Naive thymus-derived CD4-positive, alpha-beta T cell (primary cell): ENCODE measurements around the gene ZNF800. TPM values are rescaled to one million over a fixed set of nuclear protein-coding genes. Genes with fewer than 3 reads are reported as not detected.

ENCODE experiments used
- ATAC-seq: fragments of 150-1000 bp; cut with Tn5 transposase; 2 replicates; pipeline ENCODE4 v1.10.0; 2021; ENCODE audit warnings: mild to moderate bottlenecking, moderate library complexity
- CTCF ChIA-PET: fragments of 350-600 bp; sonication (Branson Sonifier 250); formaldehyde crosslinking; loops from one replicate; lab custom pipeline; 2021; ENCODE audit warnings: antibody characterized with exemption; lab: Charles Lee
- POLR2A ChIA-PET: fragments of 350-600 bp; sonication (Branson Sonifier 250); formaldehyde crosslinking; loops from one replicate; lab custom pipeline; 2021; ENCODE audit warnings: antibody characterized with exemption, inconsistent platforms; lab: Charles Lee
- DNase-seq, 9 donors: peaks; one replicate each; pipeline versions ENCODE4 v3.0.0 to v3.0.0-alpha.2; 2020 to 2022; ENCODE audit warnings: mixed read lengths in 1 of 9
- H3K27ac ChIP-seq: one replicate; pipeline ENCODE4 v1.7.0; 2013; ENCODE audit warnings: mild to moderate bottlenecking, low read depth, low read length, moderate library complexity
- H3K27me3 ChIP-seq, 2 donors: one replicate each; pipeline ENCODE4 v1.7.0; 2013; ENCODE audit warnings: low read length in 2 of 2, mild to moderate bottlenecking in 2 of 2, moderate library complexity in 2 of 2; ENCODE audit not compliant: control insufficient read depth in 2 of 2, insufficient read depth in 2 of 2
- H3K36me3 ChIP-seq, 3 experiments: 1 replicate in 2 of 3; 2 replicates in 1 of 3; pipeline ENCODE4 v1.7.0; 2013; ENCODE audit warnings: low read length in 3 of 3, mild to moderate bottlenecking in 3 of 3, moderate library complexity in 1 of 3; ENCODE audit not compliant: insufficient read depth in 3 of 3, control insufficient read depth in 2 of 3
- H3K4me1 ChIP-seq, 2 donors: one replicate each; pipeline ENCODE4 v1.7.0; 2013; ENCODE audit warnings: low read length in 2 of 2, mild to moderate bottlenecking in 2 of 2, moderate library complexity in 1 of 2; ENCODE audit not compliant: control insufficient read depth in 2 of 2, insufficient read depth in 2 of 2
- H3K4me3 ChIP-seq: 2 replicates; pipeline ENCODE4 v1.7.0; 2013; ENCODE audit warnings: mild to moderate bottlenecking, low read length
- H3K9me3 ChIP-seq, 3 experiments: 1 replicate in 2 of 3; 2 replicates in 1 of 3; pipeline ENCODE4 v1.7.0; 2013; ENCODE audit warnings: low read length in 3 of 3; ENCODE audit not compliant: control insufficient read depth in 2 of 3
- H3K27ac Mint-ChIP-seq, 9 donors: one replicate each; pipeline ENCODE4 v1.8.0; 2020 to 2022; ENCODE audit warnings: mixed read lengths in 9 of 9, mild to moderate bottlenecking in 8 of 9, moderate library complexity in 5 of 9, inconsistent platforms in 2 of 9
- H3K27me3 Mint-ChIP-seq, 5 donors: one replicate each; pipeline ENCODE4 v1.8.0; 2021 to 2022; ENCODE audit warnings: mixed read lengths in 5 of 5, mild to moderate bottlenecking in 1 of 5
- H3K36me3 Mint-ChIP-seq, 5 donors: one replicate each; pipeline ENCODE4 v1.8.0; 2020 to 2022; ENCODE audit warnings: mixed read lengths in 5 of 5, mild to moderate bottlenecking in 3 of 5, inconsistent platforms in 1 of 5
- H3K4me1 Mint-ChIP-seq, 7 donors: one replicate each; pipeline ENCODE4 v1.8.0; 2020 to 2022; ENCODE audit warnings: mixed read lengths in 7 of 7, mild to moderate bottlenecking in 3 of 7, inconsistent platforms in 1 of 7
- H3K4me3 Mint-ChIP-seq, 10 donors: one replicate each; pipeline ENCODE4 v1.8.0; 2020 to 2022; ENCODE audit warnings: mild to moderate bottlenecking in 10 of 10, mixed read lengths in 10 of 10, moderate library complexity in 6 of 10, inconsistent platforms in 2 of 10
- H3K9me3 Mint-ChIP-seq, 11 donors: one replicate each; pipeline ENCODE4 v1.8.0; 2020 to 2022; ENCODE audit warnings: mixed read lengths in 11 of 11, mild to moderate bottlenecking in 4 of 11, inconsistent platforms in 1 of 11, moderate library complexity in 1 of 11
- intact Hi-C, 2 donors: fragments of 100-400 bp; cut with micrococcal nuclease; formaldehyde crosslinking; loops; one replicate each; pipeline ENCODE4 v1.15.1; 2023
- polyA plus RNA-seq, 2 donors: library from polyadenylated mRNA; unstranded; fragments of 300-500 nt; fragmentation: Illumina TruSeq; gene quantifications; one replicate each; pipeline ENCODE4 v1.2.3, GENCODE V29; 2021
- total RNA-seq, 6 experiments: library from RNA in 5 of 6; stranded (reverse) in 5 of 6; gene quantifications; 1 replicate in 5 of 6; 2 replicates in 1 of 6; pipeline ENCODE4 v1.2.3 and lab custom pipeline; 2021 to 2026

Gene ZNF800
- total and polyA plus RNA-seq, 7 experiments from 2014 or later = 43.3 to 71.9 (median 61.4) TPM

DNA sequence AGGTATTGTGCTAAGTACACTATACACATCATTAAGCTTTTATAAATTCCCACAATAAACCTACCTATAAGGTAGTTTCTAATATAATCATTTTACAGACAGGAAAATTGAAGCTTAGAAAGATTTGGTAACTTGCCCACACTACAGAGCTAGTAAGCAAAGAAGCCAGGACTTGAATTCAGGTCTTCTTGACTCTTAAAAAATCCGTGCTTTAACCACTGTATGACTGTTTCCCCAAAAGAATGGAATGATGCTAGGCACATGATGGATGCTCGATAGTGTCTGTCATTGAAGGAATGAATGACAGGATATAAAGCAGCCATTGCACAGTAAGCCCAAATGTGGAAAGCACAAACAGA lies 26.6 kb downstream of the ZNF800 start:
- no peaks in the 10 kb centered on the region for H3K9me3 Mint-ChIP-seq
- no peaks in the 10 kb centered on the region for H3K27me3 Mint-ChIP-seq
- peaks cover 0 to 15% (median 0%) of the 10 kb centered on the region in 3 experiments for H3K36me3 ChIP-seq
- no peaks in the 10 kb centered on the region for H3K9me3 ChIP-seq
- ATAC-seq (no peak), DNase-seq (no peak)
- no peaks in the 10 kb centered on the region for H3K27me3 ChIP-seq
- no peak overlapping the region for H3K27ac ChIP-seq
- no peak overlapping the region for H3K4me3 ChIP-seq
- peaks cover 19 to 45% (median 30%) of the 10 kb centered on the region in 7 donors for H3K4me1 Mint-ChIP-seq
- ChIA-PET POLR2A (interaction anchor here (4.5 kb wide), 1 partner anchor 26 kb away, joined by 18 read pairs; the partner anchor contains the start of gene ZNF800), CTCF (interaction anchor here (1.1 to 1.8 kb wide), 3 partner anchors 17 to 82 kb away, joined by 3 to 7 read pairs (median 6); no protein-coding TSS in a partner anchor)
- peak overlapping the region in 2 of 9 donors; percentile 33 to 56 for H3K27ac Mint-ChIP-seq
- H3K36me3 Mint-ChIP-seq = peaks cover 4 to 28% (median 16%) of the 10 kb centered on the region in 5 donors
- intact Hi-C loops = no loop called here
- no peaks in the 10 kb centered on the region for H3K4me1 ChIP-seq
- no peak overlapping the region for H3K4me3 Mint-ChIP-seq

DNA sequence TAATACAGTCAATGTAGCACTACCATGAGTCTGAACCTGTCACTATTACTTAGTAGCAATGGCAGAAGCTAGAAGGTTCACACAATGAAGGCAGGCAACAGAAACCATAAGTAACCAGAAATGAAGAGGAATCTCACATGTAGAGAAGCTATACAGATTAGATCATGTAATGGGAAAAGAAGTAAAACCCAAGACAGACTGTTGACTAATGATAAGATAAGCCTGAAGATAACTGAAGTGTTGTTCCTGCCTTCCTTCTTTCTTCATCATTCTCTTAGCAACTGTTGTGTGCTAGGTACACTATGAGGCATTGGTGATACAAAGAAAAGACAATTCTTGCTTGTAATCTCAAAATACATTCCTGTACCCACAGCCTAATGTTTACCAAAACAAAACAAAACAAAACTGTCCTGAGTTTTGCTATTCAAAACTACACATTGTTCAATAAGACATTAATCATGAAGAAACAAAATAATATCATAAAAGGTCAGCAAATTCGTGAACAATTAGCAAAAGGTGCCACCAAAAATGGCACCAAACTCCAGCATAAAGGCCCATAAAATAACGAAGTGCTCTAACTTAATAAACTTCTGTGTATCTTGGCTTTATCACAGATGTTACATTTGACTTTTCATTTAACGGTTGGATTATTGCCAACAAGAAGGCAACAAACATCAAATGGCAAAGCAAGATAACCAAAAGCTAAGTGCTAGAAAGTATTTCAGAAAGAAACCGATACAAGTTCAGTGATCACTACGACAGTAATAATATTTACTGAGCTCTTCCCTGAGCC lies 27.1 kb downstream of the ZNF800 start:
- CTCF ChIA-PET = interaction anchor here (1.1 to 1.8 kb wide), 3 partner anchors 16 to 82 kb away, joined by 3 to 7 read pairs (median 6); no protein-coding TSS in a partner anchor
- Mint-ChIP-seq H3K4me3 (no peak overlapping the region), H3K27ac (no peak overlapping the region), H3K36me3 (peaks cover 4 to 28% (median 16%) of the 10 kb centered on the region in 5 donors), H3K4me1 (peaks cover 19 to 45% (median 30%) of the 10 kb centered on the region in 7 donors), H3K9me3 (no peaks in the 10 kb centered on the region), H3K27me3 (no peaks in the 10 kb centered on the region)
- H3K4me3 ChIP-seq = no peak overlapping the region
- H3K27me3 ChIP-seq = no peaks in the 10 kb centered on the region
- peaks cover 0 to 18% (median 0%) of the 10 kb centered on the region in 3 experiments for H3K36me3 ChIP-seq
- H3K27ac ChIP-seq = no peak overlapping the region
- H3K9me3 ChIP-seq = no peaks in the 10 kb centered on the region
- intact Hi-C loops = no loop called here
- DNase-seq (no peak), ATAC-seq (peak; percentile 44)
- POLR2A ChIA-PET = interaction anchor here (4.5 kb wide), 1 partner anchor 27 kb away, joined by 18 read pairs; the partner anchor contains the start of gene ZNF800
- no peaks in the 10 kb centered on the region for H3K4me1 ChIP-seq

DNA sequence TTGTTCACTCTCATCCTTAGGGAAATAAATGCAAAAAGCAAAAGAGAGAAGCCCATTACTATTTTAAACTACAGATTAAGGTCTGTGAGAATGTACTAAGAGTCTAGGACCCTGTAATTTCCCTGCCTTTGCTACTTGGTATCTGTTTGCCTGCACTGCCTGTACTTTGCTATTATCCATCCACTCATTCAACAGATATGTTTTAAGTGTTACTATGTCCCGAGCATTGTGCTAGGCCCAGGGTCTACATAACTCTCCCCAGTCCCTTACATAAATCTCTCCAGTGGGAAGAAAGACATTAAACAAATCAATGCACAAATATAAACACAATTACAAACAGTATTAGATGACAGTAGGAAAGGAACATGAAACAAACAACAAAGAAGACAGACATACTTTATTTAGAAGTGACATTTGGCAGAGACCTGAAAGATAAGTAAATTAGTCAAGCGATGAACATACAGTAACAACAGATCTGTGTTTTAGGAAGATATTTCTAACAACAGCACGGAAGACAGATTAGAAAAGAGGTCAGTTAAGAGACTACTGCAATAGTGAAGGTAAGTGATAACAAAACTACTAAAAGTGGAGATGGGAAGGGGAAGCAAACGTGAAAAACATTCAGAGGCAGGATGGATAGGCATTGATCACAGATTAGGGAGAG lies 30.0 kb downstream of the ZNF800 start:
- no peaks in the 10 kb centered on the region for H3K9me3 Mint-ChIP-seq

DNA sequence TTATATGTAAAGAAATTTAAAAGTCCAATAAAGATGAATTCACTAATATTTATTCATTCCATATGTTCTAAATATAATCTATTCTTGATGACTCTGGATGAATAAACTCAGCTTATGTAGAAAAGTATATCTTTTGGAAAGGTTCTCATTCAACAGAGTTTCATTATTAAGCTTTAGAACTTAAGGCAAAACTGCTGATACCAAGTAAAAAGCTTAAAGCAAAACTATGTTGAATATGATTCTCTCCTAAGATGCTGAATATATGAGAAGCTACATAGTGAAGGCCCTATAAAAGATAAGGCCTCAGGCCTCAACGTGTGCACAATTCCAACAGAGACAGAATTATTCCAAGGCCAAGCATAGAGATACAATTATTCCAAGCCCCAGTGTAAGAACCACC lies 30.8 kb downstream of the ZNF800 start:
- Mint-ChIP-seq H3K4me1 (peaks cover 4 to 32% (median 18%) of the 10 kb centered on the region in 7 donors), H3K36me3 (peaks cover 0 to 21% (median 5%) of the 10 kb centered on the region in 5 donors), H3K9me3 (no peaks in the 10 kb centered on the region), H3K27me3 (no peaks in the 10 kb centered on the region), H3K4me3 (no peak overlapping the region), H3K27ac (peak overlapping the region in 3 of 9 donors; percentile 6 to 46 (median 15))
- H3K27ac ChIP-seq = no peak overlapping the region
- CTCF ChIA-PET = interaction anchor here (0.6 kb wide), 1 partner anchor 75 kb away, joined by 3 read pairs; no protein-coding TSS in a partner anchor
- H3K4me1 ChIP-seq = no peaks in the 10 kb centered on the region
- intact Hi-C loops = loop anchor here in 1 of 2 donors (2.0 kb wide), 1 partner anchor 19 kb away; no protein-coding TSS in a partner anchor
- H3K27me3 ChIP-seq = no peaks in the 10 kb centered on the region
- peaks cover 0 to 19% (median 0%) of the 10 kb centered on the region in 3 experiments for H3K36me3 ChIP-seq
- ATAC-seq (no peak), DNase-seq (no peak)
- POLR2A ChIA-PET = interaction anchor here (0.5 to 0.6 kb wide), 2 partner anchors 16 to 51 kb away, joined by 3 read pairs; no protein-coding TSS in a partner anchor
- no peaks in the 10 kb centered on the region for H3K9me3 ChIP-seq
- no peak overlapping the region for H3K4me3 ChIP-seq

More for the DNA sequence above, 30.0 kb downstream of the ZNF800 start:
- ATAC-seq (no peak), DNase-seq (no peak)
- H3K36me3 Mint-ChIP-seq = peaks cover 0 to 20% (median 6%) of the 10 kb centered on the region in 5 donors
- H3K27me3 Mint-ChIP-seq = no peaks in the 10 kb centered on the region
- H3K27ac Mint-ChIP-seq = no peak overlapping the region
- Histone ChIP-seq H3K27ac (no peak overlapping the region), H3K4me1 (no peaks in the 10 kb centered on the region), H3K4me3 (no peak overlapping the region), H3K9me3 (no peaks in the 10 kb centered on the region), H3K36me3 (peaks cover 0 to 19% (median 0%) of the 10 kb centered on the region in 3 experiments), H3K27me3 (no peaks in the 10 kb centered on the region)
- peaks cover 5 to 37% (median 19%) of the 10 kb centered on the region in 7 donors for H3K4me1 Mint-ChIP-seq
- ChIA-PET CTCF (no interaction called here), POLR2A (interaction anchor here (0.6 kb wide), 1 partner anchor 50 kb away, joined by 3 read pairs; no protein-coding TSS in a partner anchor)
- H3K4me3 Mint-ChIP-seq = no peak overlapping the region
- intact Hi-C loops = loop anchor here in 1 of 2 donors (2.0 kb wide), 1 partner anchor 18 kb away; no protein-coding TSS in a partner anchor

DNA sequence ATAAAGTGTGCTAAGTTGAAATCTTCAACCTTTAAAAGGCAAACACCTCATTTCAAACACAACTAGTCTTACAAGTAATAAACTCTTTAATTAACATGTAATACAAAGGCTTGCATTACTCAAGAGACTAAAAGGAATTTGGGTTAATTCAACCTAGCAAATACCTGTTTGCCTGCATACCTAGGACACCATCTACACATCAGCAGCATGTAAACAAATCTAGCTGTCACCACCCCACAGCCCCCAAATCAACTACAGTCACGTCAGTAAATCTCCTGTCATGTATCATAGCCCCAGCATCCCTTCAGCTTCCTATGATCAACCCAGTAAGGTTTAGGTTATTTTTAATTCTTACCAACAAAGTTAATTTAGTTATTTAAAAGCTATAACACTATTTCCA lies 33.5 kb downstream of the ZNF800 start:
- H3K27me3 ChIP-seq = no peaks in the 10 kb centered on the region
- H3K9me3 Mint-ChIP-seq = no peaks in the 10 kb centered on the region
- POLR2A ChIA-PET = interaction anchor here (0.9 kb wide), 1 partner anchor 34 kb away, joined by 3 read pairs; the partner anchor contains the start of gene ZNF800
- ATAC-seq (no peak), DNase-seq (no peak)
- CTCF ChIA-PET = interaction anchor here (0.9 kb wide), 1 partner anchor 105 kb away, joined by 3 read pairs; no protein-coding TSS in a partner anchor
- no peaks in the 10 kb centered on the region for H3K27me3 Mint-ChIP-seq
- peak overlapping the region in 4 of 9 donors; percentile 9 to 53 (median 52) for H3K27ac Mint-ChIP-seq
- peaks cover 0 to 22% (median 4%) of the 10 kb centered on the region in 5 donors for H3K36me3 Mint-ChIP-seq
- no peak overlapping the region for H3K4me3 ChIP-seq
- intact Hi-C loops = loop anchor here in 1 of 2 donors (1.0 to 10.0 kb wide), 2 partner anchors 8 to 296 kb away; partner anchors contain the start of gene SND1
- no peak overlapping the region for H3K4me3 Mint-ChIP-seq
- no peaks in the 10 kb centered on the region for H3K4me1 ChIP-seq
- peaks cover 0 to 19% (median 0%) of the 10 kb centered on the region in 3 experiments for H3K36me3 ChIP-seq
- peaks cover 0 to 36% (median 22%) of the 10 kb centered on the region in 7 donors for H3K4me1 Mint-ChIP-seq
- H3K9me3 ChIP-seq = no peaks in the 10 kb centered on the region
- H3K27ac ChIP-seq = no peak overlapping the region

DNA sequence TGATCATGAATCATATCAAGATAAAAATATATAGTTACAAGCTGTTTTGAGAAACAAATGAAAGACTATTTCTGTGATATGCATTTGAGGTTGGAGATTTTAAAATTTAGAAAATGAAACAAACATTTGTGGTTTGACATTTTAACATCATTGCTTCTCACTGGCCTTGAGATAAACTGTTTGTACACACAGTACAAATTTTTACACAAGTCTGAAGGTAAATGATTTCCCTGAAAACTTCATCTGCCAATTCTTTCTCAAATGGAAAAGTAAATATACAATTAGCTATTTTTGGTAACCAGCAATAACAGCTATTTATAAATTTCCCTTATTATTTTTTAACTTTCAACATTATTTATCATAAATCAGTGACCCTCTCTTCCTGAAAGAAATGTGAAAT lies 38.6 kb downstream of the ZNF800 start:
- Histone ChIP-seq H3K27ac (no peak overlapping the region), H3K4me1 (no peaks in the 10 kb centered on the region), H3K27me3 (no peaks in the 10 kb centered on the region), H3K36me3 (no peaks in the 10 kb centered on the region), H3K4me3 (no peak overlapping the region), H3K9me3 (no peaks in the 10 kb centered on the region)
- ChIA-PET CTCF (interaction anchor here (1.6 kb wide), 1 partner anchor 38 kb away, joined by 4 read pairs; no protein-coding TSS in a partner anchor), POLR2A (no interaction called here)
- peaks cover 6 to 44% (median 25%) of the 10 kb centered on the region in 7 donors for H3K4me1 Mint-ChIP-seq
- peaks cover 0 to 1% (median 0%) of the 10 kb centered on the region in 5 donors for H3K27me3 Mint-ChIP-seq
- H3K4me3 Mint-ChIP-seq = no peak overlapping the region
- H3K9me3 Mint-ChIP-seq = no peaks in the 10 kb centered on the region
- intact Hi-C loops = loop anchor here in 1 of 2 donors (2.0 to 10.0 kb wide), 2 partner anchors 15 to 301 kb away; partner anchors contain the start of gene SND1
- ATAC-seq (no peak), DNase-seq (no peak)
- H3K27ac Mint-ChIP-seq = peak overlapping the region in 1 of 9 donors; percentile 29
- peaks cover 0 to 16% (median 4%) of the 10 kb centered on the region in 5 donors for H3K36me3 Mint-ChIP-seq
